Hepatocyte (in vitro differentiated cells): ENCODE measurements around the gene BMP5.

Experiments used
- CTCF ChIP-seq: fragments of 200-600 bp; sonication (generic); IDR thresholded peaks from 2 replicates; pipeline ENCODE4 v1.5.1; 2016; ENCODE audit warnings: antibody characterized with exemption, mild to moderate bottlenecking; ENCODE audit not compliant: poor library complexity
- EZH2phosphoT487 ChIP-seq: fragments of 200-600 bp; sonication (generic); IDR thresholded peaks from one replicate; pipeline ENCODE4 v1.6.1; 2018; ENCODE audit warnings: antibody characterized with exemption, mild to moderate bottlenecking, low read depth, moderate library complexity; ENCODE audit not compliant: unreplicated experiment, severe bottlenecking

GRCh38 chr6:55877283-55877682 lies 1.9 kb upstream of the BMP5 start:
- TF ChIP-seq EZH2phosphoT487 (no peak), CTCF (no peak)
